ENCODE data around the gene COL24A1. TPM values are rescaled to one million over a fixed set of nuclear protein-coding genes. Genes with fewer than 3 reads are reported as not detected.

COL24A1 gene
- not detected for total RNA-seq

GRCh38 chr1:86156566-86157455 lies at the start of gene COL24A1:
COL24A1 (minus strand) TSS chr1:86156772; CDS start chr1:86156396, 376 bp downstream.
- DNase-seq, result no peak

DNA sequence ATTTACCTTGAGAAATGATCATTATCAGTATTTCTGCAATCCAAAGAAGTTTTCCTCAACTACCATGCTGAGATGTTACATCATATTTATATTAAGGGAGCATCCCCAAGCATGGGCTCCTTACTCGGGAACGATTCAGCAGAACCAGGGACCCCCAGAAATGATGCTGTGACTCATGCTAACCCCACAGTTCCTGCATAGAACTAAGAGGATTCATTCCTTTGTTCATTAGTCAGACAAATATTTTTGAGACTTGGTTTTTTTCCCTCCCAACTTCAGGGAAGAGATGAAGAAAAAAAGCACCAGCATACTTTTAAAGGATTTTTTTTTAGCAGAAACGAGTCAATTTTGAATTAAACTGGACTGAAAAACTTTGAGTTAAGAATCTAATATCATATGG lies 49.2 kb upstream of the COL24A1 start:
- DNase-seq, result no peak

- DNase-seq, result no peak
Observed at GRCh38 chr1:86202552-86203340, 46.2 kb upstream of the COL24A1 start.

DNA sequence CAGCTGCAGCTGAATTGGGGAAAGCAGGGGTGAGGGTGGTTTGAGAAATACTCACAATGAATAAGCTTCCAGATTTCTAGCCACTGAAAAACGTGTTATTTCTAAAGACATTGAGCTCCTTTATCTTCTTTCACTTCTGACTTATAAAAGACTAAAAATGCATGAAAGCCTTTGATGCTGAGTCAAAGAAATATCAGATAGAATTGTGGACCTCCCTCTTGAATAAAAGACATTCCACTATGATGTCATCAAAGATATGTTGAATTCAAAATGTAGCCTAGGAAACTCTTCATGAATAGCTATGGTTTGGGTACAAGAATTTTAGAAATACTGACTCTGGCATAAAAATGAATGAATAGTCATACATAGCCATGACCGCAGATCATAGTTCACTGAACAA lies 44.7 kb upstream of the COL24A1 start:
- DNase-seq, result no peak

DNA sequence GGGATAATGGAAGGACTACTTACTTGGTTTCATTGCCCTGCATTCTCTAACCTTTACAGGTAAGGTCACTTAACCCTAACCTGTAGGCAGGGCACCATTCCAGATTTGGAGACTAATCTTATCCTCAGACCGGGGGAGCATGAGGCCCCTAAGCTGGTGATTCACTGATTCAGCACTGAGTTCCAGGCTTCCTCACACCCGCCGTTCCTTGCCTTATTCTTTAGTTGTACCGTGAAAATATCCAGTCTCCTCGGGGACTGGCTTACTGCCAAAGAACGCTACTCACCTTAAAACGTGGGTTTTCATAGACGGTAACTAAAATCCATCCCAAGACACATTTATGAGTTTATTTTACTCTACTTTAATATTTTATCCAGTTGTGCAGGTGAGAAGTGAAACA lies 44.3 kb upstream of the COL24A1 start:
- DNase-seq, result no peak

GRCh38 chr1:86197206-86197855 lies 40.8 kb upstream of the COL24A1 start:
- DNase-seq, result no peak

- no peak for DNase-seq
Observed at GRCh38 chr1:86195281-86195680, 38.7 kb upstream of the COL24A1 start.

DNA sequence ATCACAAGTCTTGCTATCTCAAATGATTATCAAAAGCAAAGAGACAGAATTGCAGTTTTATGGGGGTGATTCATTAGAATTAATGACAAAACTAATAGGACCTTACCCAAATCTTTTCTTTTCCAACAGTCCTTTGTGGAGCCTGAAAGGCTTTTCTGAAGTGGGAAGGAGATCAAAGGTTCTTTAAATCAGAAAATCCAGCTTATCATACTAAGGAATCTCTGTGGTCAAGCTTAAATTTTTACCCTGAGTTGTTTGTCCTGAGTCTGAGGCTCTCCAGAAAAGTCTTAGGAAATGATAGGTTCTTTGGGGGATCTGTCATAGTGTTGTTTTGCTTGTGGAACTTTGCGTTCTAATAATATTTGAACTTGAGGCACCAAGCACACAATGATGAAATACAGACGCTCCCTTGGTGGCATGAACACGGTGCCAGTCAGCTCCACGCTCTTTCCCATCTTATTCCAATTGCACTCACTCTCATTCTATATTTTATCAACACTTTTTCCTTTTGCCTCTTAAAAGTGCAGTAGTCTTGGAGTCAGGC lies 38.0 kb upstream of the COL24A1 start:
- DNase-seq, result no peak

- DNase-seq, result no peak
Observed at GRCh38 chr1:86192417-86192816, 35.8 kb upstream of the COL24A1 start.

DNA sequence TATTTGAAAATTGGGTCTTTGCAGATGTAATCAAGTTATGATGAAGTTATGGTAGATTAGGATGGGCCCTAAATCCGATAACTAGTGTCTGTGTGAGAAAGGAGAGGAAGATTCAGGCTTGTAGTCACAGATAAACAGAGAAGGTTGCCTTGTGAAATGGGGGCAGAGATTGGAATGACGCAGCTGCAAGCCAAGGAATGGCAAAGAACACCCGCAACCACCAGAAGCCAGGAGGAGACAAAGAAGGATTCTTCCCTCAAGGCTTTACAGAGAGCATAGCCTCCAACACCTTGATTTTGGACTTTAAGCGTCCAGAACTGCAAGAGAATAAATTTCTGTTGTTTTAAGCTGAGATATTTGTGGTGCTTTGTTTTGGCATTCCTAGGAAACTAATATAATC lies 35.4 kb upstream of the COL24A1 start:
- no peak for DNase-seq

DNA sequence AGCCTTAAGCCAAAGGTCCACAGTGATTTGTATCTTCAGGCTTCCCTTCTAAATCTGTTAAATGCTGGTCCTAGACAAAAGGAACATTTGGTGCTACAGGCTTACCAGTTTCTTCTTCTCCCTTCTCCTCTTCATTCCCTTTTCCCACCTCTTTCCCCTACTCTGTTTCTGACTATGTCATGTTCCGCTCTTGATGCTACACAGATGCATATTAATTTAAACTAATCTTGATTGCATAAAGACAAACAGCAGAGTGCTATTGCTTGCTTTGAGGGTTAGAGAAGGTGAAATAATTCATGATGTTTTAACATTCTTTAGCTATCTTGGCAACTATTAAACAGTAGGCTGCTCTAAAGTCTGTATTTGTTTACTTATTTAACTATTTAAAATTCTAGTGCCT lies 34.3 kb upstream of the COL24A1 start:
- no peak for DNase-seq

DNA sequence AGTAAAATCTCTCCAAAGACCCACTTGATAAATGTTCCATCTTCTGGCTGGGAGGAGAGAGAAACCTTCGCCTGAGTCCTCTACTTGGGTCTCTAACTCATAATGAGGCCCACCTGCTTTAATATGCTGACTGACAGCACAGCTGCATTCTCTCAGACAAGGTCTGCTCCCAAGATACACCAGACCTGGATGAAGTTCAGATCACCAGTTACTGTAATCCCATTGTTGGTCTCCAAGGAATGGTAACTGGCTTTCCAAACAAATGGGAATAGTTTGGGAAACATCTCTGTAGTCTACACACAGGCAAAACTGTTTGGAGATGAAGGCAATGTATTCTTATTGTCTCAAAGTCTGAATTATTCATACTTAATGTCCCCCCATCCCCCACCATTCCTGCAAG lies 27.9 kb upstream of the COL24A1 start:
- no peak for DNase-seq

DNA sequence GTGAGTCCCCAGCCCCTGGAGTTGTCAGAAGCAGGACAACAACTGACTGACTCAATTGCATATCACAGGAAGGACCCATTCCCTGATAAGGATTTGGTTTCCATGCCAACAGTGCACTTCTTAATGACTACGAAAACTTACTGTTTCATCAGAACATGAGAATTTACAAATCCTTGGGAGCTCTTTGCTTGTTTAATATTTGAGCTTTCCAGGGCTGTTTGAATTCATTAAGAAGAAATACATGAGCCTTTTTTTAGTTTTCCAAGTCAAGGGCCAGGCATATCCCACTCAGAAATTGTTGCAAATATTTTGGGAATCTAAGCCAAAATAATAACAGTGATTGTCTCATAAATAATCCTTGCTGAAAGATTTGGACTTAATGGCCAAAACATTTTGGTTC lies 27.2 kb upstream of the COL24A1 start:
- no peak for DNase-seq

DNA sequence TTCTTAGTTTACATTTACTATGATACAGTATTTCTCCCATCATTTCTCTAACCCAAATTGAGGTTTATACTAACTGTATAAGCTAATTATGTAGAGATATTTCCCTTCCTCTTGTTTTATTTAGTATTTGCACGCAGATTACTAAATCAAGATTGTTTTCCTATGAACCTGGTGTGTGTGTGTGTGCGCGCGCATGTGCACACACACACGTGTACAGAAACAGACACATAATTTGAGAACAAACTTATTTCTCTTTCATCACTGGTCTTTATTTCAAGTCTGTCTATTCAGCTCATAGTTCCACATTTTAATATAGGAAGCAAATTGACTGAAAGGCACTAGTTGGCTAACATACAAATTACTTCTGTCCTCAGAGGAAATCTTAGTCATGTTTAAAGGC lies 19.7 kb upstream of the COL24A1 start:
- DNase-seq, result no peak

DNA sequence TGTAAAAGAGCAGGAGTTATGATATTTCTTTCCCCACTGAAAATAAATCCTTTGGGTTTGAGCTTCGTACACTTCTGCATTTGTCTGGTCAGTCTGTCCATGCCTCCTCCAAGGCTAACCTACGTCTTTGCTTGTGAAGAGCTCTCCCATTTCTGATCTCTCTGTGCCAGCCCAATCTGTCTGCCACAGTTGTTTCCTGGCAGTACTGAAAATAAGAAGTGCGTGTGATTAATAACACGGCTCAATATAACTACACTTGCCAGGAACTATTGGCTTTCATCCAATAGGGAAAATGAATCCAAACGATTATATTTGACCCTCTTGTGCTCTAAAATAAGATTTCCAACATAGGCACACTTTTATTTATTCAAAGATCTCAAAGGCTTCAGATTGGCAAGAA lies 19.2 kb upstream of the COL24A1 start:
- no peak for DNase-seq

- no peak for DNase-seq
Observed at GRCh38 chr1:86169625-86170024, 13.1 kb upstream of the COL24A1 start.

DNA sequence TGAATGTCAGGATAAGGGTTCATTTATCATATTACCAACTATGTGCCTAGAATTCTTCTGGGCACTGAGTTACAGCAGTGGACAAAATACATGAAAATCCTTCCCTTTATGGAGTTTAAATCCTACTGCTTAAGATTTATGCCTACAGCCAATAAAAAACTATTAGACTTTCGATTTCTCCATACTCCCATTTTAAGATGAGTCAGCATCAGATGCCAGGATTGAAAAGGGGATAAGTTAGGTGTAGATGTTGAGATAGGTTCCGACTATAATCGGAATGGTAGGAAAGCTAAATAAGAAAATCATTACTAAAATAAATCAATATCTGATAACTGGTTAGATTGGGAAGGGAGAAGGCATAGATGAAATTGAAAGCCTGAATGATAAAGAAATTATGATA lies 3.2 kb upstream of the COL24A1 start:
- no peak for DNase-seq

DNA sequence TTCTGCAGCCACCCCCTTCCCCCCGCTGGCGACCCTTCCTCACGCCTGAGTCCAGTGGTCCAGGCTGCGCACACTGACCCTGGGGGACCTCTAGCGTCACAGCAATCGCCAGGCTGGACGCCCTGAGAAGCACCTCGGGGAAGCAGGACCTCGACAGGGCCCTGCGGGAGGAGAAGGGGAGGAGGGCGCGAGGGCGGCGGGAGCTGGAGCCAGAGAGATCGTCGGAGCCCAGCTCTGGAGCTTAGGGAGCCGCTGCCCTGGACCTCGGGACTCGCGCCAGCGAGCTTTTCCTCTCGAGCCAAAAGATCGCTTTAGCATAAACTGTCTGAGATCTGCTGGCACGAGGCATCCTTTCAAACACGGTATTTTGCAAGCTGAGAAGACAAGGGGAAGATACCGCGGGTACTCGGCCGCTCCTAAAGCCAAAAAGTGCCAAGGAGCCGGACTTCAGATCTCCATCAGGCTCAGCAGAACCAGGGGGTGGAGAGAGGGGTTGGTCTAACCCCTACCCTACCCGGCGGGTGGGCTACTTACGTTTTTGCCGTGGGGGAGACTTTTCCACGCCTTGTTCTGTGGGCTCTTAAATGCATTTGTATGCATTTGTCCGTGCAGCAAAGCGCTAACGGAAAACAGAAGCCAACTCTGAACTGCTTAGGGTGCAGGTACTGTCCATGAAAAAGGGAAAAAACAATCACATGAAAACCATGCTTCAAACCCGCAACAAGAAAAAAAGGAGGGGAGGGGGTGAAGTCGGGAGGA lies 586 bp downstream of the COL24A1 start:
- no peak for DNase-seq

- DNase-seq, result no peak
Observed at GRCh38 chr1:86155051-86155806, 1.3 kb downstream of the COL24A1 start.

GRCh38 chr1:86154571-86155050 lies 2.0 kb downstream of the COL24A1 start:
- no peak for DNase-seq

DNA sequence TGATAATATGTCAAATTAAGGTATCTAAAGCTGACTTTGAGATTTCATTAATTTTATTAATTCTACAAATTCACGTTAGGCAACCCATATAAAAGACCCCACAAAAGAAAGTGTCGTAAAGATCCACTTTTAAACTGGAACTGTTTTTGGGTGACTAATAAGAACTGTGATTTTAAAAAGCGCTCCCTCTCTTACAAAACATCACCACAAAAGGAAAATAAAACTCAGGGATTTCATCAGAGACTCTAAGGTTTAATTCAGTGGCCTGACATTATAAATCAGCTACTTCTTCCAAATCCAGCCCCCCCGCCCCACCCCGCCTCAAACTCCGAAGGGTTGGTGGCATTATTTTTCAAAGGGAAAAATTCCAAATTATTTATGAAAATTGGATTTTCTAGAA lies 2.7 kb downstream of the COL24A1 start:
- DNase-seq, result no peak

DNA sequence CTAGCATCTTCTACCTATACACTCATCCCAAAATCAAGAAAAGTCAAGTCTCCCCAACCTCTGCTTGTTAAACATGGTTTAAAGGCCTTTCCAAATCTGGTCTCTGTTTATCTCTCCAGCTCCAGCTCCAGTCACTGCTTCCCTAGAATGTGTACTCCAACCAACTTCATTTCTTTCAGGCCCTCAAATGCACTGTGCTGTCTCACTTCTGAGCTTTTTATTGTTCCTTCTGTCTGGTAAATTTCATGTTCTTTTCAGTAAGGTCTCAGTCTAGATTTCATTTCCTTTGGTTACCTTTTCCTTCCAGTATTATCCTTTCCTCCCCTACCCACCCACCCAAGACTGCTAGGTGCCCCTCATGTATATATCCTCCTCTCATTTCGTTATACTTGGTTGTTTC lies 3.7 kb downstream of the COL24A1 start:
- DNase-seq, result no peak

Measured in effector CD4-positive, alpha-beta T cell (primary cell).